K562 (cell line): ENCODE measurements around the gene TBX6. TPM values are rescaled to one million over a fixed set of nuclear protein-coding genes. Genes with fewer than 3 reads are reported as not detected.
A peak's percentile ranks its signal among the peaks of the same experiment; 100 is the strongest.

Experiments used
- FUS ChIP-seq: fragments of 200-400 bp; formaldehyde crosslinking; optimal IDR thresholded peaks from 2 replicates; pipeline ENCODE3; 2017; ENCODE audit warnings: low read depth, low read length
- L3MBTL2 ChIP-seq: fragments of 450-650 bp; IDR thresholded peaks from 2 replicates; pipeline ENCODE4 v1.6.1; 2016; ENCODE audit warnings: mild to moderate bottlenecking, moderate library complexity
- RBM25 ChIP-seq: fragments of 200-400 bp; formaldehyde crosslinking; IDR thresholded peaks from 2 replicates; pipeline ENCODE4 v1.6.1; 2018; ENCODE audit warnings: low read length, low read depth, moderate library complexity; ENCODE audit not compliant: severe bottlenecking
- TFAM ChIP-seq: fragments of 250-450 bp; sonication (Bioruptor Pico); conservative IDR thresholded peaks from 2 replicates; pipeline ENCODE4 v1.5.0; 2021; ENCODE audit warnings: mild to moderate bottlenecking, moderate library complexity
- TRIM28 ChIP-seq: fragments of 450-650 bp; IDR thresholded peaks from 2 replicates; pipeline ENCODE4 v1.6.1; 2017
- ZZZ3 ChIP-seq: fragments of 450-650 bp; IDR thresholded peaks from 2 replicates; pipeline ENCODE4 v1.6.1; 2016; ENCODE audit warnings: antibody characterized with exemption, mild to moderate bottlenecking, moderate library complexity
- polyA plus RNA-seq, 8 experiments: library from polyadenylated mRNA; depleted of rRNA in 4 of 8; stranded (reverse) in 5 of 8; unstranded in 3 of 8; fragments of >200 nt; fragmentation: Nextera tagmentation in 2 of 8; fragmentation: Illumina TruSeq in 1 of 8; extraction: Ambion mirVana in 2 of 8; extraction: Trizol in 1 of 8; gene quantifications; 2 replicates each; pipeline versions ENCODE4 v1.2.1 to v1.2.3, GENCODE V29; 2011 to 2014; ENCODE audit warnings: inconsistent platforms in 1 of 8, missing spikeins in 1 of 8
- total RNA-seq, 7 experiments: library from RNA; depleted of rRNA in 6 of 7; stranded (reverse); fragments of >200 nt in 6 of 7; fragmentation: Illumina TruSeq in 2 of 7; extraction: Trizol in 2 of 7; gene quantifications; 2 replicates each; pipeline versions ENCODE4 v1.2.1 to v1.2.3, GENCODE V29; 2011 to 2021; ENCODE audit warnings: low replicate concordance in 1 of 7
- TF ChIP-seq, protein P1 (sequence below): sonication (generic); formaldehyde crosslinking; IDR thresholded peaks from 2 replicates; pipeline ENCODE4 v1.8.0; 2022; ENCODE audit warnings: mild to moderate bottlenecking, low read depth, missing genetic modification reagents
- TF ChIP-seq, protein P2 (sequence below), 2 experiments: fragments of 450-650 bp; IDR thresholded peaks; 2 replicates each; pipeline ENCODE4 v1.6.1; 2018; ENCODE audit warnings: mild to moderate bottlenecking in 2 of 2, low read depth in 1 of 2; ENCODE audit not compliant: partially characterized antibody in 2 of 2
- TF ChIP-seq, protein P3 (sequence below): sonication (generic); formaldehyde crosslinking; IDR thresholded peaks from 2 replicates; pipeline ENCODE4 v1.8.1; 2023; ENCODE audit warnings: mild to moderate bottlenecking, missing genetic modification reagents
- TF ChIP-seq, protein P4 (sequence below), 2 experiments: fragments of 450-650 bp in 1 of 2; sonication (generic) in 1 of 2; formaldehyde crosslinking in 1 of 2; IDR thresholded peaks in 1 of 2; conservative IDR thresholded peaks in 1 of 2; 2 replicates each; pipeline versions ENCODE4 v1.6.1 to v1.8.1; 2016 to 2023; ENCODE audit warnings: mild to moderate bottlenecking in 2 of 2, moderate library complexity in 2 of 2, inconsistent platforms in 1 of 2, missing genetic modification reagents in 1 of 2
- TF ChIP-seq, protein P5 (sequence below), 2 experiments: fragments of 450-650 bp; conservative IDR thresholded peaks; 2 replicates each; pipeline ENCODE4 v1.6.1; 2017; ENCODE audit warnings: mild to moderate bottlenecking in 2 of 2, moderate library complexity in 2 of 2
- TF ChIP-seq, protein P6 (sequence below): fragments of 250-450 bp; sonication (Bioruptor Pico); IDR thresholded peaks from 2 replicates; pipeline ENCODE4 v1.5.1; 2021; ENCODE audit warnings: mild to moderate bottlenecking

Gene TBX6
- total and polyA plus RNA-seq, 9 of the 15 experiments (the other 6 are each of a cell fraction or from before 2014, with no cell fraction given) = 0.07 to 0.58 (median 0.11) TPM; not detected in 2

DNA sequence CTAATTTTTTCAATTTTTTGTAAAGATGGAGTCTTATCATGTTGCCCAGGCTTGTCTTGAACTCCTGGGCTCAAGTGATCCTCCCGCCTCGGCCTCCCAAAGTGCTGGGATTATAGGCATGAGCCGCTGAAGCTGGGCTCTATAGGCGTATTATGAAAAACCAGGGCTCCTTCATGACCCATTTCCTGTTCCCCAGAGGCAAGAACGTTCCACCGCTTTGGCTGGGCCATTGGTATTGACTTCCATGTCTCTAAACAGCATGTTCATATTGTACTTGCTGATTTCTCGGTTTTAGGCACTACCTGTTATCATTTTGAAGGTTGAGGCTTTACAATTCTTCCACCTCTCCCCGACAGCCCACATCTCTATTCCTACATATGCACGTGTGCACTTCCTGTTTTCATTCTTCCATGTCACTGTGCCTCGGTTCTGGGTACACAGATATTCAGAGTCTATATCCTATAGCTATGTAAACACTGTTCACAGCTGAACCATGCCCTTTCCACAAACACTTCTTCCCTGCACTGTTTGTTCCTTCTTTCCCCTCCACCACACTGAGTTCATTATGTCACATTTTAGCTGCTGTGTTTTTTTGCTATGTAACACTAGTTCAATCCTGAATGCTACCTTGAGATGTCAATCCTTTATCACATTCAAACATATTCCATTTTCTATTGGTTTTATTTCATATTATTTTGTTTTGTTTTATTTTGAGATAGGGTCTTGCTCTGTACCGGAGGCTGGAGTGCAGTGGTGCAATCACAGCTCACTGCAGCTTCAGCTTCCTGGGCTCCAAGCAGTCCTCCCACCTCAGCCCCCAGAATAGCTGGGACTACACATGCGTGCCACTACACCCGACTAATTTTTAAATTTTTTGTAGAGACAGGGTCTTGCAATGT is 48.1 kb upstream of the TBX6 start (continued):
- TF ChIP-seq, protein P1, sequence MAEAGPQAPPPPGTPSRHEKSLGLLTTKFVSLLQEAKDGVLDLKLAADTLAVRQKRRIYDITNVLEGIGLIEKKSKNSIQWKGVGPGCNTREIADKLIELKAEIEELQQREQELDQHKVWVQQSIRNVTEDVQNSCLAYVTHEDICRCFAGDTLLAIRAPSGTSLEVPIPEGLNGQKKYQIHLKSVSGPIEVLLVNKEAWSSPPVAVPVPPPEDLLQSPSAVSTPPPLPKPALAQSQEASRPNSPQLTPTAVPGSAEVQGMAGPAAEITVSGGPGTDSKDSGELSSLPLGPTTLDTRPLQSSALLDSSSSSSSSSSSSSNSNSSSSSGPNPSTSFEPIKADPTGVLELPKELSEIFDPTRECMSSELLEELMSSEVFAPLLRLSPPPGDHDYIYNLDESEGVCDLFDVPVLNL (CRISPR knock-in tag) = no peak
- TF ChIP-seq, protein P2, sequence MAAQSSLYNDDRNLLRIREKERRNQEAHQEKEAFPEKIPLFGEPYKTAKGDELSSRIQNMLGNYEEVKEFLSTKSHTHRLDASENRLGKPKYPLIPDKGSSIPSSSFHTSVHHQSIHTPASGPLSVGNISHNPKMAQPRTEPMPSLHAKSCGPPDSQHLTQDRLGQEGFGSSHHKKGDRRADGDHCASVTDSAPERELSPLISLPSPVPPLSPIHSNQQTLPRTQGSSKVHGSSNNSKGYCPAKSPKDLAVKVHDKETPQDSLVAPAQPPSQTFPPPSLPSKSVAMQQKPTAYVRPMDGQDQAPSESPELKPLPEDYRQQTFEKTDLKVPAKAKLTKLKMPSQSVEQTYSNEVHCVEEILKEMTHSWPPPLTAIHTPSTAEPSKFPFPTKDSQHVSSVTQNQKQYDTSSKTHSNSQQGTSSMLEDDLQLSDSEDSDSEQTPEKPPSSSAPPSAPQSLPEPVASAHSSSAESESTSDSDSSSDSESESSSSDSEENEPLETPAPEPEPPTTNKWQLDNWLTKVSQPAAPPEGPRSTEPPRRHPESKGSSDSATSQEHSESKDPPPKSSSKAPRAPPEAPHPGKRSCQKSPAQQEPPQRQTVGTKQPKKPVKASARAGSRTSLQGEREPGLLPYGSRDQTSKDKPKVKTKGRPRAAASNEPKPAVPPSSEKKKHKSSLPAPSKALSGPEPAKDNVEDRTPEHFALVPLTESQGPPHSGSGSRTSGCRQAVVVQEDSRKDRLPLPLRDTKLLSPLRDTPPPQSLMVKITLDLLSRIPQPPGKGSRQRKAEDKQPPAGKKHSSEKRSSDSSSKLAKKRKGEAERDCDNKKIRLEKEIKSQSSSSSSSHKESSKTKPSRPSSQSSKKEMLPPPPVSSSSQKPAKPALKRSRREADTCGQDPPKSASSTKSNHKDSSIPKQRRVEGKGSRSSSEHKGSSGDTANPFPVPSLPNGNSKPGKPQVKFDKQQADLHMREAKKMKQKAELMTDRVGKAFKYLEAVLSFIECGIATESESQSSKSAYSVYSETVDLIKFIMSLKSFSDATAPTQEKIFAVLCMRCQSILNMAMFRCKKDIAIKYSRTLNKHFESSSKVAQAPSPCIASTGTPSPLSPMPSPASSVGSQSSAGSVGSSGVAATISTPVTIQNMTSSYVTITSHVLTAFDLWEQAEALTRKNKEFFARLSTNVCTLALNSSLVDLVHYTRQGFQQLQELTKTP (IDR thresholded peaks at IDR 0.05; ENCODE audit: low read depth in 1 of 2, partially characterized antibody in 2 of 2) = peak in 1 of 2 experiments; percentile 32
- TF ChIP-seq, protein P3, sequence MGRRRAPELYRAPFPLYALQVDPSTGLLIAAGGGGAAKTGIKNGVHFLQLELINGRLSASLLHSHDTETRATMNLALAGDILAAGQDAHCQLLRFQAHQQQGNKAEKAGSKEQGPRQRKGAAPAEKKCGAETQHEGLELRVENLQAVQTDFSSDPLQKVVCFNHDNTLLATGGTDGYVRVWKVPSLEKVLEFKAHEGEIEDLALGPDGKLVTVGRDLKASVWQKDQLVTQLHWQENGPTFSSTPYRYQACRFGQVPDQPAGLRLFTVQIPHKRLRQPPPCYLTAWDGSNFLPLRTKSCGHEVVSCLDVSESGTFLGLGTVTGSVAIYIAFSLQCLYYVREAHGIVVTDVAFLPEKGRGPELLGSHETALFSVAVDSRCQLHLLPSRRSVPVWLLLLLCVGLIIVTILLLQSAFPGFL (CRISPR knock-in tag) = no peak
- peak; percentile 64 for TF ChIP-seq L3MBTL2
- TF ChIP-seq, protein P4, sequence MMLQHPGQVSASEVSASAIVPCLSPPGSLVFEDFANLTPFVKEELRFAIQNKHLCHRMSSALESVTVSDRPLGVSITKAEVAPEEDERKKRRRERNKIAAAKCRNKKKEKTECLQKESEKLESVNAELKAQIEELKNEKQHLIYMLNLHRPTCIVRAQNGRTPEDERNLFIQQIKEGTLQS (IDR thresholded peaks at IDR 0.05) = no peak
- TF ChIP-seq, protein P4 (CRISPR knock-in tag; conservative IDR thresholded peaks at IDR 0.05) = no peak
- TF ChIP-seq RBM25 = no peak
- TF ChIP-seq TRIM28 = no peak
- TF ChIP-seq FUS = no peak
- TF ChIP-seq, protein P5, sequence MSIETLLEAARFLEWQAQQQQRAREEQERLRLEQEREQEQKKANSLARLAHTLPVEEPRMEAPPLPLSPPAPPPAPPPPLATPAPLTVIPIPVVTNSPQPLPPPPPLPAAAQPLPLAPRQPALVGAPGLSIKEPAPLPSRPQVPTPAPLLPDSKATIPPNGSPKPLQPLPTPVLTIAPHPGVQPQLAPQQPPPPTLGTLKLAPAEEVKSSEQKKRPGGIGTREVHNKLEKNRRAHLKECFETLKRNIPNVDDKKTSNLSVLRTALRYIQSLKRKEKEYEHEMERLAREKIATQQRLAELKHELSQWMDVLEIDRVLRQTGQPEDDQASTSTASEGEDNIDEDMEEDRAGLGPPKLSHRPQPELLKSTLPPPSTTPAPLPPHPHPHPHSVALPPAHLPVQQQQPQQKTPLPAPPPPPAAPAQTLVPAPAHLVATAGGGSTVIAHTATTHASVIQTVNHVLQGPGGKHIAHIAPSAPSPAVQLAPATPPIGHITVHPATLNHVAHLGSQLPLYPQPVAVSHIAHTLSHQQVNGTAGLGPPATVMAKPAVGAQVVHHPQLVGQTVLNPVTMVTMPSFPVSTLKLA (conservative IDR thresholded peaks at IDR 0.05) = peak; percentile 47 to 64; a peak in 3 of 4 replicates
- TF ChIP-seq ZZZ3 = no peak
- TF ChIP-seq, protein P6, sequence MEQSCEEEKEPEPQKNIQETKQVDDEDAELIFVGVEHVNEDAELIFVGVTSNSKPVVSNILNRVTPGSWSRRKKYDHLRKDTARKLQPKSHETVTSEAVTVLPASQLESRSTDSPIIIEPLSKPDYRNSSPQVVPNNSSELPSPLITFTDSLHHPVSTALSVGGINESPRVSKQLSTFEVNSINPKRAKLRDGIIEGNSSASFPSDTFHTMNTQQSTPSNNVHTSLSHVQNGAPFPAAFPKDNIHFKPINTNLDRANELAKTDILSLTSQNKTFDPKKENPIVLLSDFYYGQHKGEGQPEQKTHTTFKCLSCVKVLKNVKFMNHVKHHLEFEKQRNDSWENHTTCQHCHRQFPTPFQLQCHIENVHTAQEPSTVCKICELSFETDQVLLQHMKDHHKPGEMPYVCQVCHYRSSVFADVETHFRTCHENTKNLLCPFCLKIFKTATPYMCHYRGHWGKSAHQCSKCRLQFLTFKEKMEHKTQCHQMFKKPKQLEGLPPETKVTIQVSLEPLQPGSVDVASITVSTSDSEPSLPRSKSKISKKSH (CRISPR knock-in tag) = no peak
- no peak for TF ChIP-seq TFAM
